ENCODE measurements around the gene ACBD4. TPM values are rescaled to one million over a fixed set of nuclear protein-coding genes. Genes with fewer than 3 reads are reported as not detected.

ACBD4 gene
- total and polyA plus RNA-seq, 9 donors, result 4.1 to 7.7 (median 5.1) TPM

DNA sequence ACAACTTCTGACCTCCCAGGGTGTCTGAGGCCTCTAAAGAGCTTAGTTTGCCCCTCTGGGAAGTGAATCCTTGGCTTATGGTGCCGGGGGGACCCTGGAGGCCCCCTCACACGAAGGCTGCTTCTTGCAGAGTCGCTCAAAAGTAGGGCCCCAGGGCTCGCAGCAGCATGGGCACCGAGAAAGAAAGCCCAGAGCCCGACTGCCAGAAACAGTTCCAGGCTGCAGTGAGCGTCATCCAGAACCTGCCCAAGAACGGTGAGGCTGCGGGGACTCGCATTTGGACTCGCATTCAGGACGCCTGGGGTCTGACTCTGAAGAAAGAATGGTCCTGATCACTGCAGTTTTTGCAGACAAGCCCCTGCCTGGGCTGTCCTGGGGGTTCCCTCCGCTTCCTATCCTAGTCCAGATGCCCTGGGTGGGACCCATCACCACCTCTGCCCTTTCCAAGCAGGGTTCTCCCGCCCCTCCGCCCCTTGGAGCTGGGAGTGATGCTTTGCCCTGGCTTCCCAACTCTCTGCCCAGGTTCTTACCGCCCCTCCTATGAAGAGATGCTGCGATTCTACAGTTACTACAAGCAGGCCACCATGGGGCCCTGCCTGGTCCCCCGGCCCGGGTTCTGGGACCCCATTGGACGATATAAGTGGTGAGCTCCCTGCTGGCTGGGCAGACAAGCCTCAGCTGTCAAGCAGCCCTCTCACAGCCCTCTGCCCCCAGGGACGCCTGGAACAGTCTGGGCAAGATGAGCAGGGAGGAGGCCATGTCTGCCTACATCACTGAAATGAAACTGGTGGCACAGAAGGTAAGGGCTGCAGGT, 698 bp downstream of the ACBD4 start:
- 56% methylated on average over 16 of the region's 21 CpGs for WGBS (ENCODE audit: insufficient coverage)
- Histone ChIP-seq H3K9me3 (replicated peaks; ENCODE audit: control insufficient read depth, low read depth, low read length) (no peaks in the 10 kb centered on the region), H3K4me3 (ENCODE audit: low read length) (peak overlapping the region; percentile 63), H3K27ac (ENCODE audit: low read length) (no peak overlapping the region), H3K4me1 (ENCODE audit: control insufficient read depth, insufficient read depth, low read length) (peaks cover 30% of the 10 kb centered on the region), H3K27me3 (ENCODE audit: control insufficient read depth, insufficient read depth, low read length) (no peaks in the 10 kb centered on the region), H3K36me3 (ENCODE audit: control insufficient read depth, insufficient read depth, low read length) (peaks cover 2% of the 10 kb centered on the region)
- DNase-seq, result no peak

DNA sequence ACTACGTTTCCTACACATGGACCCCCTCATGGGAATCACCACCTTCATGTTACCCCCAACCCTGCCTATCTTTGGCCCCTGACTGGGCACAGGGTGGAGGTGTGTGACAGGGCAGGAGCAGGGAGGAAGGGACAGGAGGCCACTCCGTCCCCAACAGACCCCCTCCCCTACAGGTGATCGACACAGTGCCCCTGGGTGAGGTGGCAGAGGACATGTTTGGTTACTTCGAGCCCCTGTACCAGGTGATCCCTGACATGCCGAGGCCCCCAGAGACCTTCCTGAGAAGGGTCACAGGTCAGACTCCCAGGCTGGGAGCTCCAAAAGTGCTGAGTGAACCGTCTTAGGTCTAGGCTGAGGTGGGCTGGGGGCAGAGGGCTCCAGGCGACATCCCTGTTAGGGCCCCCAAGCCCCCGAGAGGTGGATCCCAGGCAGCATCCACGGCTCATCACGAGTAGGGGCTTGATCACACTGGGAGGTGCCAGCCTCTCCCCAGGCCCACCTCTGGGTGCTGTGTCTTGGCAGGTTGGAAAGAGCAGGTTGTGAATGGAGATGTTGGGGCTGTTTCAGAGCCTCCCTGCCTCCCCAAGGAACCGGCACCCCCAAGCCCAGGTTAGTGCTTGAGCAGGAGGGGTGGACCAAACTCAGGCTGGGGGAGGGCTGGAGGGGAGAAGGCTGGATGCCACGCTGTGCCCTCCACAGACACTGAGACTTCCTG, 1.5 kb downstream of the ACBD4 start:
- H3K27me3 ChIP-seq (ENCODE audit: control insufficient read depth, insufficient read depth, low read length), result no peaks in the 10 kb centered on the region
- H3K4me1 ChIP-seq (ENCODE audit: control insufficient read depth, insufficient read depth, low read length), result peaks cover 21% of the 10 kb centered on the region
- no peak for DNase-seq
- H3K4me3 ChIP-seq (ENCODE audit: low read length), result no peak overlapping the region
- peaks cover 2% of the 10 kb centered on the region for H3K36me3 ChIP-seq (ENCODE audit: control insufficient read depth, insufficient read depth, low read length)
- H3K27ac ChIP-seq (ENCODE audit: low read length), result no peak overlapping the region
- no peaks in the 10 kb centered on the region for H3K9me3 ChIP-seq (replicated peaks; ENCODE audit: control insufficient read depth, low read depth, low read length)
- 90% methylated on average over 3 of the region's 12 CpGs for WGBS (ENCODE audit: insufficient coverage)

DNA sequence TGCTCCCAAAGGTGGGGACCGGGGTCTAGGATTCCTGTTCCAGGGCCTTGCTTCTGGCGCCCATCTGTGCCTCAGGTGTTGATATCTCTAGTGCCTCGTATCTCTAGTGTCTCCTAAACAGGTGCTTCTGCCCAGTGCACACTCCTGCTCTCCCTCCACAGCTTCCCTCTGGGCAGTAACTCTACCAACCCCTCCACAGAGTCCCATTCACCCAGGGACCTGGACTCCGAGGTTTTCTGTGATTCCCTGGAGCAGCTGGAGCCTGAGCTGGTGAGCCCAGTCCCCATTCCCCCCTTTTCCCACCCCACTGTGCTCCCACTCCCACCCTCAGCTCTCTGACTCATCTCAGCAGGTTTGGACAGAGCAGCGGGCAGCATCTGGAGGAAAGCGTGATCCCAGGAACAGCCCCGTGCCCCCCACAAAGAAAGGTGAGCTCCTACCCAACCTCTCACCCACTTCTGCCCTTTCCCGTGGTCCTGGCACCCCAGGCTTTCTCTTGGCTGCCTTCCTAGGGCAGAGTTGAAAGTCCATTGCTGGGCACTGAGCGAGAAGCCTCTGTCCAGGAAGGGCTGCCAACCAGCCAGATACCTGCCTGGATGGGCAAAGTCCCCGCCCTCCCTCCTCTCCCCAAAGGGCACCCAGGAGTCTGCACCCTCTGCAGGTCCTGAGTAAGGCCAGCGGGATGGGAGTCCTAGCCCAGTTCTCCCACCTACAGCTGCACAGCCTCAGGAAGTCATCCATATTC, 2.2 kb downstream of the ACBD4 start:
- 76% methylated on average over 7 of the region's 11 CpGs for WGBS (ENCODE audit: insufficient coverage)
- H3K27ac ChIP-seq (ENCODE audit: low read length), result no peak overlapping the region
- peaks cover 21% of the 10 kb centered on the region for H3K4me1 ChIP-seq (ENCODE audit: control insufficient read depth, insufficient read depth, low read length)
- no peaks in the 10 kb centered on the region for H3K27me3 ChIP-seq (ENCODE audit: control insufficient read depth, insufficient read depth, low read length)
- H3K36me3 ChIP-seq (ENCODE audit: control insufficient read depth, insufficient read depth, low read length), result peaks cover 2% of the 10 kb centered on the region
- DNase-seq, result no peak
- H3K9me3 ChIP-seq (replicated peaks; ENCODE audit: control insufficient read depth, low read depth, low read length), result no peaks in the 10 kb centered on the region
- no peak overlapping the region for H3K4me3 ChIP-seq (ENCODE audit: low read length)

DNA sequence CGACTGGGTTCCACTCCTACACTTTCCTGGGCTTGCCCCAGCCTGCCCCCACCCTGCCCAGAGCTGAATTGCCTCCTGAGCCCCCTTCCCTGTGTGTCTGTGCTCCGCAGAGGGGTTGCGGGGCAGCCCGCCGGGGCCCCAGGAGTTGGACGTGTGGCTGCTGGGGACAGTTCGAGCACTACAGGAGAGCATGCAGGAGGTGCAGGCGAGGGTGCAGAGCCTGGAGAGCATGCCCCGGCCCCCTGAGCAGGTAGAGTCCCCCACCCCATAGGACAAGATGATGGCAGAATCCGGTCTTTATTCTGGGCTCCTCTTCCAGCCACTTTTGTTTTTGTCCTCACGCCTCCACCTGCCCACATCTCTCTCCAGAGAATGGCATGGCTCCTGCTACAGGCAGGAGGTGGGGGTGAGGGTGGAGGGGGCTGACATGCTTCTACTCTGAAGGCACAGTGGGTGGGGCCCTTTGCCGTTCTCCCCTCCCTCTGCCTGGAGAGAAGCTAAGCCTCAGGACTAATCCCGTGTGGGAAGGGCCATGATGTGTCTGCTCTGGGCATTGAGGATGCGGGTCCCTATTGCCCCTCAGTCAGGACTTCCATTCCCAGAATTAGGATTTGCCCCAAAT, 3.5 kb downstream of the ACBD4 start:
- peaks cover 25% of the 10 kb centered on the region for H3K4me1 ChIP-seq (ENCODE audit: control insufficient read depth, insufficient read depth, low read length)
- H3K9me3 ChIP-seq (replicated peaks; ENCODE audit: control insufficient read depth, low read depth, low read length), result no peaks in the 10 kb centered on the region
- WGBS (ENCODE audit: insufficient coverage), result 71% methylated on average over 8 of the region's 14 CpGs
- peaks cover 2% of the 10 kb centered on the region for H3K36me3 ChIP-seq (ENCODE audit: control insufficient read depth, insufficient read depth, low read length)
- H3K4me3 ChIP-seq (ENCODE audit: low read length), result no peak overlapping the region
- no peak overlapping the region for H3K27ac ChIP-seq (ENCODE audit: low read length)
- DNase-seq, result no peak
- no peaks in the 10 kb centered on the region for H3K27me3 ChIP-seq (ENCODE audit: control insufficient read depth, insufficient read depth, low read length)

DNA sequence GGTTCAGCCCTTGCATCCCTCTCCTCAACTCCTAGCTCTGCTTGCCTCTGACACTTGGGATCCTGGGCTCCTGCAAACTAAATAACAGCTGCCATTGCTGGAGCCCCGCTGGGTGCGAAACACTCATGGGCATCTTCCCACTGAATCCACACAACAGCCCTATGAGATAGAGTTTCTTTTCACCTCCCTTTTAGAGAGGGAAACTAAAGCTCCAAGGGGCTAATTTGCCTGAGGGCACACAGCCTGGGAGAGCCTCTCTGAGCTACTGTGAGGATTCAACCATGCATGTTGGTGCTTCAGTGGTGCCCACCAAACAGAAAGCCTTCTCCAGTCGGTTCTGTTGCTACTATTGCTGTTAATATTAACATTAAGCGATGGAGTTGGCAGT, 4.0 kb downstream of the ACBD4 start:
- Histone ChIP-seq H3K27me3 (ENCODE audit: control insufficient read depth, insufficient read depth, low read length) (no peaks in the 10 kb centered on the region), H3K4me3 (ENCODE audit: low read length) (no peak overlapping the region), H3K36me3 (ENCODE audit: control insufficient read depth, insufficient read depth, low read length) (peaks cover 2% of the 10 kb centered on the region), H3K9me3 (replicated peaks; ENCODE audit: control insufficient read depth, low read depth, low read length) (no peaks in the 10 kb centered on the region), H3K4me1 (ENCODE audit: control insufficient read depth, insufficient read depth, low read length) (peaks cover 29% of the 10 kb centered on the region), H3K27ac (ENCODE audit: low read length) (no peak overlapping the region)
- no peak for DNase-seq
- WGBS (ENCODE audit: insufficient coverage), result no CpG with 5 or more reads among the region's 4 CpGs

DNA sequence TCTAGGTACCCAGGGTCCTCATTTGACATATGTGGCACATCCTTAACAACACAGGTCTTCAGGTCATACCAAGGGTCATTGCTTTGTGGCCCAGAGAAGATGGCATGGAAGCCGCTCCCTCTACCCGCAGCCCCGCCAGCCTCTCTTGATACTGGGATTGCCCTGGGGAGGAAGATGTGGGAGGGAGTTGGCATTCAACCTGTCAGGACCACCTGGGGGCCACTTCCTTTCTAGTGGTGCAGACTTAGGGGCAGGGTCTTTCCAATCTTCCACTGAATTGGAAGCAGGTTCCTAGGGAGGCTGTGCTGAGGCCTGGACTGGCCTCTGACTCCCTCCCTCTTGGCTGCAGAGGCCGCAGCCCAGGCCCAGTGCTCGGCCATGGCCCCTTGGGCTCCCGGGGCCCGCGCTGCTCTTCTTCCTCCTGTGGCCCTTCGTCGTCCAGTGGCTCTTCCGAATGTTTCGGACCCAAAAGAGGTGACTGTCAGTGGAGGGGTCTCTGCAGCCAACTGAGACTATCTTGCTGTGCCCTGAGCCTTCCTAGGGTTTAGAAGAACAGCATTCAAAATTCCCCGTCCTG, 7.7 kb downstream of the ACBD4 start:
- no peaks in the 10 kb centered on the region for H3K27me3 ChIP-seq (ENCODE audit: control insufficient read depth, insufficient read depth, low read length)
- no peak overlapping the region for H3K4me3 ChIP-seq (ENCODE audit: low read length)
- no peaks in the 10 kb centered on the region for H3K36me3 ChIP-seq (ENCODE audit: control insufficient read depth, insufficient read depth, low read length)
- WGBS (ENCODE audit: insufficient coverage), result 58% methylated on average over 12 of the region's 13 CpGs
- H3K27ac ChIP-seq (ENCODE audit: low read length), result peak overlapping the region; percentile 90
- DNase-seq, result no peak
- no peaks in the 10 kb centered on the region for H3K9me3 ChIP-seq (replicated peaks; ENCODE audit: control insufficient read depth, low read depth, low read length)
- H3K4me1 ChIP-seq (ENCODE audit: control insufficient read depth, insufficient read depth, low read length), result peaks cover 38% of the 10 kb centered on the region

DNA sequence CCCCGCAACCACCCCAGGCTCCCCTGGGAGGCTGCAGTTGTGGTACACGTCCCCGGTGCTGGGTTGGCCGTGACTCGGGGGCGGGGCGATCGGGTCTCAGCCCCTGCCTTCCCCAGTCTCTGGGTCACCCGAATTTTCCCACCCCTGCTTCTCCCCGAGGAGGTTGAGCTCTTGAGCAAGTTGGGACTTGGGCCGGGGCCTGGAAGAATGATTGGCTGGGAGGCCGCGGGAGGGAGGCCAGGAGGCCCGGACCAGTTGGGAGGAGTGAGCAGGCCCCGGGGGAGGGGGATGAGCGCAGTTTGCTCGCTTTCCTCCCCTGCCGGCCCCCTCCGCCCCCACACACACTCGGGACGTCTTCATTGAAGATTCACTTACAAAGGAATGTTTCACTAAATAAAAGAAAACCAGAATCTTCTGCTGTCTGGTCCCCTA, 8.3 kb downstream of the ACBD4 start:
- Histone ChIP-seq H3K36me3 (ENCODE audit: control insufficient read depth, insufficient read depth, low read length) (no peaks in the 10 kb centered on the region), H3K4me3 (ENCODE audit: low read length) (peak overlapping the region; percentile 45), H3K27me3 (ENCODE audit: control insufficient read depth, insufficient read depth, low read length) (no peaks in the 10 kb centered on the region), H3K9me3 (replicated peaks; ENCODE audit: control insufficient read depth, low read depth, low read length) (no peaks in the 10 kb centered on the region), H3K27ac (ENCODE audit: low read length) (peak overlapping the region; percentile 90), H3K4me1 (ENCODE audit: control insufficient read depth, insufficient read depth, low read length) (peaks cover 38% of the 10 kb centered on the region)
- WGBS (ENCODE audit: insufficient coverage), result 6% methylated on average over 2 of the region's 21 CpGs
- DNase-seq, result peak; percentile 95

DNA sequence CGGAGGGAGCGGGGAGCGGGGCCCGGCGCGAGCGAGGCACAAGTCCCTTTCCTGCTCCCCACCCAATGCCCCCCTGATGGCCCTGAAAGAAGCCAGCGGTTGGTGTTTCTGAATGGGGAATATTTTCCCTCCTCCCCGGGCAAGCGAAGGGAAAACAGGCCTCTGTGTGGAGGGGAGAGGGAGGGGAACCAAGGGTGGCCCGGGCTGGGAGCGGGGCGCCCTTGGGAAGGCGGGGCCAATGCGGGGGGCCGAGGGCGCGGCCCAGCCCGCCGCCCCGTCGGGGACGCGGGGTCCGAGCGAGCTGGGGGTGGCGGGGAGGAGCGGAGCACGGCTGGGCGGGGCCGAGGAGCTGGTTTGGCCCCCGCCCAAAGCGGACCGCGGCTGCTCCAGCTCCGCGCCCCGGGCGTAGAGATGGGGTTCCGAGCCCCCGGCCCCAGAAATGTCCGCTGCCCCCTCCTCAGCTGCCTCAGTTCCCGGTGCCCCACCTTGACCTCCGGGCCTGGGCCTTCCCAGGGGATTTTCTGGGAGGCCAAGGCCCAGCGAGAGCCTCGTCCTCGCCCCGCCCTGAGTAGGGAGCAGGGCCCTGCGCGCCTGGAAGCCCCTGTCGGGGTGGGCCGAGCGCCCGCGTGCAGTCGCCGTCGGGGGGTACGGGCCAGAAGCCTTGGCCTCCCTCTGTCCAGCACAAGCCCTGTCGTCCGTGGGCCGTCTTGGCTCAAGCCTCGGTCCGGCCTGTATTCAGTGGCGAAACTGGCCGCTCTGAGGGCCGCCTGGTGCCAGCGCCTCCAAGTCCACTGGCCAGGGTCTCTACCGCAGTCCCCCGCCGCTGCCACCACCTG, 8.9 kb downstream of the ACBD4 start:
- H3K36me3 ChIP-seq (ENCODE audit: control insufficient read depth, insufficient read depth, low read length), result no peaks in the 10 kb centered on the region
- no peaks in the 10 kb centered on the region for H3K9me3 ChIP-seq (replicated peaks; ENCODE audit: control insufficient read depth, low read depth, low read length)
- DNase-seq, result no peak
- H3K27me3 ChIP-seq (ENCODE audit: control insufficient read depth, insufficient read depth, low read length), result no peaks in the 10 kb centered on the region
- peak overlapping the region; percentile 90 for H3K27ac ChIP-seq (ENCODE audit: low read length)
- peaks cover 38% of the 10 kb centered on the region for H3K4me1 ChIP-seq (ENCODE audit: control insufficient read depth, insufficient read depth, low read length)
- peak overlapping the region; percentile 45 for H3K4me3 ChIP-seq (ENCODE audit: low read length)
- WGBS (ENCODE audit: insufficient coverage), result 10% methylated on average over 60 of the region's 71 CpGs

DNA sequence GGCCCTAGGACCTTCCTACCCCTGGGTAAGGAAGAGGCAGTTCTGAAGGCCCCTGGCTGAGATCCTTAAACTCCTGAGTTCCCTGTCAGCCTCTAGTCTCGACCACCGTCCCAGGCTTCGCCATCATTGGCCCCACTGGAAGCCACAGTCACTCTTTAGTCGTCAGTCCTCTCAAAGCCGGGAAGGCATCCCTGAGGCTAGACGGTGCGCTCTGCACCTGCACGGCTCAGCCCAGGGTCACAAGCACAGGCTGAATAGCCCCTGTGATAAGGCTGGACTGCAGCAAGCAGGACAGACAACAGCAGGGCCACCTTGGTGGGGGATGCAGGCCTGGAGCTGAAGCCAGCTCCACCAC, 9.5 kb downstream of the ACBD4 start:
- H3K4me3 ChIP-seq (ENCODE audit: low read length), result no peak overlapping the region

More for the DNA sequence above, 9.5 kb downstream of the ACBD4 start:
- Histone ChIP-seq H3K4me1 (ENCODE audit: control insufficient read depth, insufficient read depth, low read length) (peaks cover 38% of the 10 kb centered on the region), H3K36me3 (ENCODE audit: control insufficient read depth, insufficient read depth, low read length) (no peaks in the 10 kb centered on the region), H3K27ac (ENCODE audit: low read length) (peak overlapping the region; percentile 89), H3K9me3 (replicated peaks; ENCODE audit: control insufficient read depth, low read depth, low read length) (no peaks in the 10 kb centered on the region), H3K27me3 (ENCODE audit: control insufficient read depth, insufficient read depth, low read length) (no peaks in the 10 kb centered on the region)
- 66% methylated on average over 8 of the region's 8 CpGs for WGBS (ENCODE audit: insufficient coverage)
- no peak for DNase-seq

Measured in muscle of leg (tissue), 11 donors.